Loucy (cell line): ENCODE measurements around the gene RNF157.

Source experiments
- EZH2phosphoT487 ChIP-seq: fragments of 200-600 bp; IDR thresholded peaks from 2 replicates; pipeline ENCODE4 v1.6.1; 2018; ENCODE audit warnings: antibody characterized with exemption, mild to moderate bottlenecking, moderate library complexity, borderline replicate concordance
- TF ChIP-seq, protein P1 (sequence below): fragments of 200-600 bp; sonication (generic); conservative IDR thresholded peaks from 2 replicates; pipeline ENCODE4 v1.5.1; 2014; ENCODE audit warnings: mild to moderate bottlenecking, antibody characterized with exemption, low read length

DNA sequence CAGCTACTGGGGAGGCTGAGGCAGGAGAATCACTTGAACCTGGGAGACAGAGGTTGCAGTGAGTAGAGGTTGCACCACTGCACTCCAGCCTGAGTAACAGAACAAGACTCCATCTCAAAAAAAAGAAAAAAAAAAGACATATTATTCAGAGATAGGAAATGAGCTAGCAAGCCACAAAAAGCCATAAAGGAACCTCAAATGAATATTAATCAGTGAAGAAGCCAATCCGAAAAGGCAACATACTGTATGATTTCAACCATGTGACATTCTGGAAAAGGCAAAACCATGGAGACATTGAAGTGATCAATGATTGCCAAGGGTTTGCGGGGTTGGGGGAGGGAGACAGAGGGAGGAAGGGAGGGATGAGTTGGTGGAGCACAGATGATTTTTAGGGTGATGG is 128.3 kb downstream of the RNF157 start:
- TF ChIP-seq, protein P1, sequence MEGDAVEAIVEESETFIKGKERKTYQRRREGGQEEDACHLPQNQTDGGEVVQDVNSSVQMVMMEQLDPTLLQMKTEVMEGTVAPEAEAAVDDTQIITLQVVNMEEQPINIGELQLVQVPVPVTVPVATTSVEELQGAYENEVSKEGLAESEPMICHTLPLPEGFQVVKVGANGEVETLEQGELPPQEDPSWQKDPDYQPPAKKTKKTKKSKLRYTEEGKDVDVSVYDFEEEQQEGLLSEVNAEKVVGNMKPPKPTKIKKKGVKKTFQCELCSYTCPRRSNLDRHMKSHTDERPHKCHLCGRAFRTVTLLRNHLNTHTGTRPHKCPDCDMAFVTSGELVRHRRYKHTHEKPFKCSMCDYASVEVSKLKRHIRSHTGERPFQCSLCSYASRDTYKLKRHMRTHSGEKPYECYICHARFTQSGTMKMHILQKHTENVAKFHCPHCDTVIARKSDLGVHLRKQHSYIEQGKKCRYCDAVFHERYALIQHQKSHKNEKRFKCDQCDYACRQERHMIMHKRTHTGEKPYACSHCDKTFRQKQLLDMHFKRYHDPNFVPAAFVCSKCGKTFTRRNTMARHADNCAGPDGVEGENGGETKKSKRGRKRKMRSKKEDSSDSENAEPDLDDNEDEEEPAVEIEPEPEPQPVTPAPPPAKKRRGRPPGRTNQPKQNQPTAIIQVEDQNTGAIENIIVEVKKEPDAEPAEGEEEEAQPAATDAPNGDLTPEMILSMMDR: no peak
- TF ChIP-seq EZH2phosphoT487: no peak
